ENCODE measurements around the gene AQP6.

DNA sequence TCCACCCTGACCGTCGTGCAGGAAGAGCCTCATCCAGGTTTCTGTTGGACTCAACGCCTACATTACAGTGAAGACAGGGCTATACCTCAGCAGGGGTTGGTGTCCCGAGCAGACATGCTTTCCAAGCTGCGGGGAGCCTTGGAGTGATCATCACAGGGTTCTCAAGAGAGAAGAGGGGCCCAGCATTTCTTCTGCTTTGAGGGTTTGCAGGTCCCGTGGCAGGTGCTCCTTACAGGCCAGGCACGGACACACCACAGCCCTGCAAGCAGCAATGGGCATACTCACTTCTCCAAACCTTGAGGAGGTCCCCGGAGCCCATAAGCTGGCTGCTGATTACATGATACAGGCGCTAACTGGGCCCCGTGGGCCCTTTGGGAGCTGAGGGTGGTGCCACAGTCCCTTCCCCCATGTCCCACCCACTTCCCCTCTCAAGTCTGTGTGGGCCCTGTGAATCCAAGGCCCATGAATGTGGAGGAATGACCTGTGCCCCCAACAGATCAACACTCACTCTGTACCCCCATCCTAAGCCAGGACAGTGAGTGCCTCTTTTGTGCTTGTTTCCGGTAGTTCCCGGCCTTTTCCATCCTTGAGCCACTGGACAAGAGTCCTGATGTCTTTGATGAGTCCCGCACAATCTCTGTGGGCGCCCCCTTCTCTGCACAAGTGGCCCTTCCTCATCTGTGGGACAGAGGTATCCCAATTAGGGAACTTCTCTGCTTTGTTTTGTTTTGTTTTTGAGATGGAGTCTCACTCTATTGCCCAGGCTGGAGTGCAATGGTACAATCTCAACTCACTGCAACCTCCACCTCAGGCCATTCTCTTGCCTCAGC is 21.1 kb upstream of the AQP6 start:
- TF ChIP-seq POLR2A (IDR thresholded peaks at IDR 0.05) (no peak), EP300 (IDR thresholded peaks at IDR 0.05) (no peak)
- TF ChIP-seq, protein P1, sequence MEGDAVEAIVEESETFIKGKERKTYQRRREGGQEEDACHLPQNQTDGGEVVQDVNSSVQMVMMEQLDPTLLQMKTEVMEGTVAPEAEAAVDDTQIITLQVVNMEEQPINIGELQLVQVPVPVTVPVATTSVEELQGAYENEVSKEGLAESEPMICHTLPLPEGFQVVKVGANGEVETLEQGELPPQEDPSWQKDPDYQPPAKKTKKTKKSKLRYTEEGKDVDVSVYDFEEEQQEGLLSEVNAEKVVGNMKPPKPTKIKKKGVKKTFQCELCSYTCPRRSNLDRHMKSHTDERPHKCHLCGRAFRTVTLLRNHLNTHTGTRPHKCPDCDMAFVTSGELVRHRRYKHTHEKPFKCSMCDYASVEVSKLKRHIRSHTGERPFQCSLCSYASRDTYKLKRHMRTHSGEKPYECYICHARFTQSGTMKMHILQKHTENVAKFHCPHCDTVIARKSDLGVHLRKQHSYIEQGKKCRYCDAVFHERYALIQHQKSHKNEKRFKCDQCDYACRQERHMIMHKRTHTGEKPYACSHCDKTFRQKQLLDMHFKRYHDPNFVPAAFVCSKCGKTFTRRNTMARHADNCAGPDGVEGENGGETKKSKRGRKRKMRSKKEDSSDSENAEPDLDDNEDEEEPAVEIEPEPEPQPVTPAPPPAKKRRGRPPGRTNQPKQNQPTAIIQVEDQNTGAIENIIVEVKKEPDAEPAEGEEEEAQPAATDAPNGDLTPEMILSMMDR (IDR thresholded peaks at IDR 0.05), result no peak
